NCI-H187 (cell line): Measurements from ENCODE around the gene BRMS1.

Experiments
- DNase-seq, 2 experiments: peaks; one replicate each; lab custom pipeline; 2025; lab: John Stamatoyannopoulos, UW

BRMS1 gene

DNA sequence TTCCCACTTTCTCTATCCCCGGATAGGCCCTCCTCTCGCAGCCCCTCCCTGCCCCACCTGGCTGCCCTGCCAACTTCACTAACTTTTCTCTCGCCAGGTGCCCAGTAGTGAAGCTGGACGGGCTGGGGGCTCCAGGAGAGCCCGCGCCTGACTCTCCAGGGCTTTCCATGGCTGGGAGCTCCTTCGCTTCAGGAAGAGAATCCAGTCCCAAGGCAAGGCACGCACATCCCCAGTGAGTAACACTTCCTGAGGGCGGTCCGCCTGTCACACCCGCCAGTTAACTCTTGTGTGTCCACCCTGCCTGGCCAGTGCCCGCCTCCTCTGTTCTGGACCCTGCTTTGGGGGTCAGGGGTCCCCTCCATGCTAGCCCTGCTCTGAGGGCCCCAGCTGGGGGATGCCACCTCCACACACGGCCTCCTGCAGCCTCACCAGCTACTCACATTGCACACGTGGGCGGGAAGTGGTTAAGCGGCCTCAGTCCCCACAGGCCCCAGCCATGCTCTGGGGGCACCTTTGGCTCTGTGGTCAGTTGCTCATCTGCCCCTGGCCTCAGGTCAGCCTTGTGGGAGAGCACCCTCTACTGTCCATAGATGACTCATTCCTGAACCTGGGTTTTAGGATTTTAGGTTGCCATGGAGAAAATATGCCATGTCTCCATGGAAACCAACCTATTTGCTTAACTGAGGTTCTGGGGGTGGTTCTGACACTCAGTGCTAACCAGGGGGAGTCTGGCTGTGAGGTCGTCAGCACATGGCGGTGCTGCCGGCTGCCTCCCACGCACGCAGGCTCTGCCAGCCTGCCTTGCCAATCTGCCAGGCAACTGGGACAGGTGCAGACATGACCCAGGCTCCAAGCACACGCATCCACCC, 8.4 kb downstream of the BRMS1 start, which contains the start of gene RIN1:
Gene RIN1, minus strand, starts transcription at position 201 of the 869 bp plus-strand sequence. Its CDS starts 32 bp downstream, at position 169.
- no peak for DNase-seq

DNA sequence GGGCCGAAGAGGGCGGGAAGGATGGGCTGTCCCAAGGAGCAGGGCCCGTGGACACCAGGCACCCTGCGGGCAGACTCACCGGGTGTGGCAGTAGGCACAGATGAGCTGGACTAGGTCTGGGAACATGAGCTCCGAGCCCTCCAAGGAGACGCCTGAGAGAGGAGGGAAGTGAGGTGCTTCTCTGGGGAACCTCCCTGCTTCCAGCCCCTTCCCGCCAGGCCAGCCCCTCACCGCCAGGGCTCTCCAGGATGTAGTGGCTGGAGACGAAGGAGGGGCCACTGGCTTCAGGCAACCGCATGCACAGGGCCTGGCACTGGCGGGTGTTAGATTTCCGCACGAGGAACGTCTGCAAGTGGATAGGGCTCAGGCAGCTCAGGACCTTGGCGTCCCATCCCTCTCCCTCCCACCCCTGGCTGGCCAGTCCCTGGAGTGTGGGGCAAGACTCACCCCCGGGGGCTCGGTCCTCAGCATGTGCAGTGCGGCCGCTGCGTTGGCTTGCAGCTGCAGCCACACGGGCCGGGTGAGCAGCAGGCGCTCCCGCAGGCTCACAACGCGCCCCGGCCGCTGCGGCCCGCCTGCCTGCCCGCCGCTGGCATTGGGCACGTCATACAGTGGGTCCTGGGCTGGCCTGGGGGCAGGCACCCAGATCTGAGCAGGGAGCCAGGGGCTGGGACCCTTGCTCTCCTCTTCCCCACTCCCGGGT, 9.2 kb downstream of the BRMS1 start:
- DNase-seq = no peak

DNA sequence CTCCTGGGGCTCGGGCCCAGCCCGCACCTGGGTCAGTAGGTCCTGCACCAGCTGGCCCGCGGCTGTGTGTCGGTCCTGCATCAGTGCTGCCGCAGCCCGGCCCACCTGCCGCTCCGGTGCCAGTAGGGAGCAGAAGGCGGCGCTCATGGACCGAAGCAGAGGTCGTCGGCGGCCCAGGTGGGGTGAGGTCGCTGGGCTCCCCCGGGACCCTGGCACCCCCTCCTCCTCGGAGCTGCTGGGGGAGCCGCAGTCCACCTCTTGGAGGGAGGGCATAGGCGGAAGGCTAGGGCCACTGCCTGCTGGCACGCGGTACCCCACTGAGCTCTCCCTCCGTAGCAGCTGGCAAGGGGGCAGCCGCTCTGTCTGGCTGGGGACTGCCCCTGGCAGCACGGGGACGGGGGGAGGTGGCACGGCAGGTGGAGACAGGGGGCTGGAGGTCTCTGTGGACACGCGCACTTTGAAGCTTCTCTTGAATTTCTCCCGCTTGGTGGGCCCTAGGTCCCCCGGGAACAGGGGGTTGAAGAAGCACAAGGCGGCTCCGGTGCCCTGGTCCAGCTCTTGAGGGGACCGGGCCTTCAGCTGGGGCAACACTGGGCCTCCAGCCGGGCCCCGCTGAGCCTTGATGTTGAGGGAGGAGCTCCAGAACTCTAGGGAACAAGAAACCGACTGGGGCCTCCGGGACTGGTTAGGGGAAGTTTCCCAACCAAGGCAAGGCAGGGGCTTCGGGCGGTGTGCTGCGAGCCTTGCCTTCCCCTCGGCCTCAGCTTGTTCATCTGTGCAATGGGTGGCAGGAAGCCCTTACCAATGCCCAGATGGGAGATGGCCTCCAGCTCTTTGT, 10.1 kb downstream of the BRMS1 start:
- no peak for DNase-seq

DNA sequence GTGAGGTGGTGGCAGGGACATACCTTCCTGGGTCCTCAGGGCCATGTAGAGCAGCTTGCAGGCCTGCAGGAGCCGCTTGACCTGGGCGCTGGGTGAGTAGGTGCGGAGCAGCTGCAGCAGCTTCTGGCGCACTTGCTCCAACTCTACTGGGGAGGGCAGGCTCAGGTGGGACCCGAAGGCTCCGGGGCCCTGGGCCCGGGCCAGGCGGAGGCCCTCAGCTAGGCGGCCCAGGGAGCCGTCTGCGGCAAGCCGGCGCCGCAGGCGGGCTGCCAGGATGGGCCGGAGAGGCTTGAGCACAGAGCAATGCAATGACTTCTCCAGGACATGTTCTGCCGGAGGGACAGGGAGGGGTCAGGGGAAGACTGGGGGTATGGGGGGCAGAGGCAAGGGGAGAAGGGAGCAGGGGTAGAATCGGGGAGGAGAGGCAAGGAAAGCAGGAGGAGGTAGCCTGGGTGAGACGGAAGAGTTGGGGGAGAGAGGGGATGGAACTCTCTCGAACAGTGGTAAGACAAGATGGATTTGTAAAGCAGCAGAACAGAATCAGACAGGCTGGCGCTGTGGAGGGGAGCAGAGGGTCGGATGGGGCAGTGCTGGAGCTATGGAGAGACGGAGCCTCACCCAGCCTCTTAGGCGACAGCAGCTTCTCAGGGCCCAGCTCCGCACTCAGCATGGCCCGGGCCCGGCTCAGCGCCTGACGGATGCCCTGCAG, 10.9 kb downstream of the BRMS1 start:
- DNase-seq = no peak

DNA sequence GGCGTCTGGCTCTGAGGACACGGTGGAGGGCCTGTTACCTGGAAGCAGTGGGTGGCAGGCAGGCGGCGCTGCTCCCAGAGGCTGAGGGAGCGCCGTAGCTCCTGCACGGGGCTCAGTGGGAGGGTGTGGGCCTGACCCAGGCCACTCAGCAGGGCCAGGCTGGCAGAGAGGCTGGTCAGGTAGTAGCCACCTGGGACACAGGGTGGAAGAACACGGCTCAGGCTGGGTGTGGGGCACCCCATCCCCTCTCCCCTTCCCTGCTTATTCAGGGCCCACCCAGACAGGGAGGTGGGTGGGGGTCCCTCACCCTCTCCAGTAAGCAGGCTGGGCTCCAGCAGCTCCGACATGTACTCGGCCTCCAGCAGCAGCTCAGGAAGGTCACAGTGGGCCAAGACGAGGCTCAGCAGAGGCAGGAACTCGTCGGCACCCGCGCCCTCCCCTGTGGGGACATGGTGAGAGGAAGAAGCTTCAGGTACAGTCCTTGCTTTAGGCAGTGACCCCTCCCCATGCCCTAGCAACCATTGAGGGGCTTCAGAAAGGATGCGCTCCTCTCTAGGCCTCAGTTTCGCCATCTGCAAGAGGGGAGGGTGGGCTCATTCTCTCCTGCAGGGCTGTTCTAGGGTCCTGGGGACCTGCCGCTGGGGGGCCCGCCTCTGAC, 11.6 kb downstream of the BRMS1 start:
- DNase-seq = no peak

DNA sequence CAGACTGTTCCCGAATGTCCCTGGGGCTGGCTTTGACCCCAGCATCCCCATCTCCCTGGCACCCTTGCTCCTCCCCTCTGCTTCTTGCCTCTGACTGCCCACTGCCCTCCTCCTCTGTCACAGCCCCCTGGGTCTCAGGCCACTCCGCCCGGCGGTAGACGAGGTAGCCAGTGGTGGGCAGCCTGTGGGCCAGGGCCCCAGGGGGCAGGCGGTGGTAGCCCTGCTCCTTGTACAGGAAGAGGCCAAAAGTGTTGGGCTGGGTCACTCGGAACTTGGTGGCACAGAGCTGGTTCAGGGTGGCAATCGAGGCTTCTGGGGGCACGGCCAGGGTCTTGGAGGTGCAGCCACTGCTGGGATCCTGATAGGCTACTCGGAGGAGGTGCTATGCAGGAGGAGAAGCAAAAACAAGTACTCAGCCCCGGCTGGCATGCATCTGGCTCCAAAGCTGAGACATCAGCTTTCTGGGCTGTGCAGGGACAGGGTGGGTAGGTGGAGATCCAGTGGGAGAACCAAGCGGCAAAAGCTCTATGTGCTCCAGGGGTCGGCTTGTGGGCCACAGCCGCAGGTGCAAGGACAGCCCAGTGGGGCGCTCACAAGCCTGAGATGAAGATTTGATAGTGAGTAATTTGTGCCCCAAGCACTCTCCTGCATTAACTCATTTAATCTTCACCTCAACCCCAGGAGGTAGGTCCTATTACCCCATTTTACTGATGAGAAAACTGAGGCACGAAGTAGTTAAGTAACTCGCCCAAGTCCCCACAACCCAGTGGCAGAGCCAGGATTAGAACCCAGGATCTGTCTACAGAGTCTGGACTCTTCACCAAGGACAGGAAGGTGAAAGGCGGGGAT, 12.3 kb downstream of the BRMS1 start:
- no peak for DNase-seq

DNA sequence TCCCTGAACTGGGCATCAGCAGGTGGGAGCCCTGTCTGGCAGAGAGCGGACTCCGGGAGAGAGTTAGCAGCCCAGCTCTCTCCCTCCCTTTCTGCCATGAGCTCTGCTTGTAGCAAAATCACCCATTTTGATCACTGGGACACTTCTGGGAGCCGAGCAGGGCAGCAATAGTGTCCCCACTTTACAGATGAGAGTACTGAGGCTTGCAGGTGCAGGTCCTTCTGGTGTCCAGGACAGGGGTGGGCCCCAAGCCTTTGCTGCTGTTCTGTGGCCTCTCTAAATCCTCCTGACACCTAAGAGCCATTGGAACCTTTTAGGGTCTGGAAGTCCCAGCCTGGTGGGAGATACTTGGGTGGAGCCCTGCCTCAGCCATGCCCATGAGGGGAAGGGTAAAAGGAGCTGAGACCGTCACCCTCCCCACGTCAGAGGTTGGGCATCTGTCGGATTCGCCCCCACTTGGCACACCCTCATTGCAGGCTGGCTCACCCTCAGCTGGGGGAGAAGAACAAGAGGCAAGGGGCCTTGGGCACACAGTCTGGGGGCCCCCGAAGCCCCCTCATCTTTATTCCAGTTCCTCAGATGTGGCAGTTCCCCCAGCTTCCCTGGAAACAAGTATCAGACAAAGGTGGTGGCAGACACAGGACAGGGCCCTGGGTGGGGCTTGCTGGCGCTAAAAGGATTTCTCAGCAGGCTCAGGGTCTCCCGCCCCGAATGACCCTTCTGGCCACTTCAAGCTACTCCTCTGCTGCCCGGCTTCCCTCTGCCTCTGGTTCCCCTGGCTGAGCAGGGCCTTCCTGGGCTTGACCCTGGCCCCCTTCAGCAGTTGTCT, 13.1 kb downstream of the BRMS1 start:
- no peak for DNase-seq

DNA sequence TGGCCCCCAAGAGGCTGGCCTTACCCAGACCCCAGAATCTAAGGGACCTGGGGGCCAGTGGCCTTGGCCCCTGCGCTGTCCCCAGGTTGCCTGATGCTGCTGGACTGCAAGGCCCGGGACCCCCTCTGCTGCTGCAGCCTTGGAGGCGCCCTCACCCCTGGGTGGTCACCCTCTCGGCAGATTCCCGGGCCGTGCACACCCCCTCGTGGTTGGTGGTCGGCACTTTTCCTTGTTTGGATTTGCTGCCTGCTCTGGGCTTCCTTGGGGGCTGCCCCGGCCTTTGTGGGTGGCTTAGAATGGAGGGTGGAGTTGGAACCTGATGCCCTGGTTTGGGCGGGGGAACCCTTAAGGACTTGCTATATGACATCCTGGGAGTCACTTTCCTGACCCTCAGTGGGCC, 14.0 kb downstream of the BRMS1 start:
- DNase-seq = no peak

DNA sequence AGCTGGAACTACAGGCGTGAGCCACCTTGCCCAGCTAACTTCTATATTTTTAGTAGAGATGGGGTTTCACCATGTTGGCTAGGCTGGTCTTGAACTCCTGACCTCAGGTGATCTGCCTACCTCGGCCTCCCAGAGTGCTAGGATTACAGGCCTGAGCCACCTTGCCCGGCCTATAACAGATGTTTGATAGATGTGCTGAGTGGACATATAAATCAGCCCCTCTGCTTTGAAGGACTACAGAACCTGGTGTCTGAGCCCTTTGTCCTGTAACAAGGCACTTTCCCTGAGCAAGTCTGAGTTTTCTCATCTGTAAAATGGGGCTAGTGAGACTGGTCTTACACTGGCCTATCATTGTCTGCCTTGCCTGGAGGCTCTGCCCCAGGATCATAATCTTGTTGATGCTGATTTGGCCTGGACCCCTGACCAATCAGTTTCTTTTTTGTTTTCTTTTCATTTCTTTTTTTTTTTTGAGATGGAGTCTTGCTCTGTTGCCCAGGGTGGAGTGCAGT, 15.7 kb downstream of the BRMS1 start:
- DNase-seq = no peak

DNA sequence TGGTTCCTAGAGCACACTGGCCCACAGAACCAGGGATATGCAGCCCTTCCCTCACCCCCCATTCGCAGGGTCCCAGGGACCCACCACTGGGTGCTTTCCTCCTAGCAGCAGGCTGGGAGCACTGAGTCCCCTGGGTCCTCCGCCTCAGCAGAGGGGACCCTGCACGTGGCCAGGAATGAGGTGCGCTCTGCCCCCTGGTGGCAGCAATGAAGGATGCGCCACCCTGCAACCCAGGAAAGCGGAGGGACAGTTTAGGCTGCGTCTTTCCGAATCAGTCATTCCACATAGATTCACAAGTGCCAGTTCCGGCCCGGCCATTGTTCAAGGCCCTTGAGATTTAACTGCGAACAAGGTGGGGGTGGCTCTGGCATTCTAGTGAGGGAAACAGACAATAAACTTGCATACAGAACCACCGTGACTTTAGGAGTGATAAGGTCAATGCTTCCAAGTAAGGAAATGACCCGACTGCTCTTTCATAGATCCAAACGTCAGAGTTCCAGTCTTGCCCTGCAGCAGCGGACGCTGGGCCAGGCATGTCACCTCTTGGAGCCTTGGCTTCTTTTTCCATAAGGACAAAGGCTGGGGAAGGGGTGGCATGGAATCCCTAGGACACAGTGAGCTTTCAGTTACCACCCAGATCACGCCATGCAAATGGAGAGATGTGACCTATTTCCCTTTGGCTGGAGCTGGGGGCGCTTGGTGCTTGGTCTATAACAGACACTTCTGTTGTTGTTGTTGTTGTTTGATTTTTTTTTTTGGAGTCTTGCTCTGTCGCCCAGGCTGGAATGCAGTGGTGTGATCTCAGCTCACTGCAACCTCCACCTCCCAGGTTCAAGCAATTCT, 16.4 kb downstream of the BRMS1 start:
- peak; percentile 4 to 61 for DNase-seq

DNA sequence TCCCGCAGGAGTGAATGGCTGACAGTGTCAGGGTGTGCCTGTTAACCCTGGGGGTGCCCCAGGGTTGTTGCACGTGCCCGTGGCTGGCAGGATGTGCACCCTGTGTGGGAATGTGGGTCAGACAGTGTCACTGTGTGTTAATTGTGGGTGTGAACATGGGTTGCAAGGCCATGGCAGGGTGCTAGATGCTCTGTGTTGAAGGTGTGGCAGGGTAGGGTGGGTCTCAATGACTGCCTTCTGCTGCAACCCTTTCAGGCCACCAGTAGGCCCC, 16.9 kb downstream of the BRMS1 start:
- no peak for DNase-seq

DNA sequence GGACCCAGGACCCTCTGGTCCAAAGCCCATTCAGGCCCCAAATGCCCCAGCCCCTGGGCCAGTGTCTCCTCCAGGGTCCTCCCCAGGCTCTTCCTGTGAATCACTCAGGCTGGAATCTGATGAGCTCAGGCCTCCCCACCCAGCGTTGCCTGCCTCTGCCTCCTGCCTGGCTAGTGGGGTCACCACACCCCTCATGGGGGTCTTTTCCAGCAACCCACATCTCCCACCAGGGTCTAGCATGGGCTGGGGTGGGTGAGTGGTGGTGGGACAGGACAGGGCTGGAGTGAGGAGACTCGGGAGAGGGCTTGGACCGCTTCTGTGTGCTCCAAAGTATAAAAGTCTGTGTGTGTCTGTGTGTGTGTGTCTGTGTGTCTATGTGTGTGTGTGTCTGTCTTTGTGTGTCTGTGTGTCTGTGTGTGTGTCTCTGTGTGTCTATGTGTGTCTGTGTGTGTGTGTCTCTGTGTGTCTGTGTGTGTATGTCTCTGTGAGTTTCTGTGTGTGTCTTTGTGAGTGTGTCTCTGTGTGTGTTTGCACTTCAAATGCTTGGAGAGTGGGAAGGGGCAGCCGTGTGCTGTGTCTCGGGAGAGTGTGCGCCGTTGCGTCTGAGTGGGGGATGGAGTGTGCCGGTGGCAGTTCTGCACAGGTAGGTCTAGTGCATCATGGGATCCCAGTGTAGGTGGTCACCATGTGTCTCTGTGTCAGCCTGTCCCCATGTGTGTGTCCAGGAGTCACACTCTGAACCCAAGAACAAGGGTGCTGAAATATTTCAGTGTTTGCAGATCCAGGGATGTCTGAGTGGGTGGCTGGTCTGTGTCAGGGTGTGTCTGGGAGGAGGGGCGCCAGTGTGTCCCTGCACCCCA, 17.5 kb downstream of the BRMS1 start:
- DNase-seq = no peak

DNA sequence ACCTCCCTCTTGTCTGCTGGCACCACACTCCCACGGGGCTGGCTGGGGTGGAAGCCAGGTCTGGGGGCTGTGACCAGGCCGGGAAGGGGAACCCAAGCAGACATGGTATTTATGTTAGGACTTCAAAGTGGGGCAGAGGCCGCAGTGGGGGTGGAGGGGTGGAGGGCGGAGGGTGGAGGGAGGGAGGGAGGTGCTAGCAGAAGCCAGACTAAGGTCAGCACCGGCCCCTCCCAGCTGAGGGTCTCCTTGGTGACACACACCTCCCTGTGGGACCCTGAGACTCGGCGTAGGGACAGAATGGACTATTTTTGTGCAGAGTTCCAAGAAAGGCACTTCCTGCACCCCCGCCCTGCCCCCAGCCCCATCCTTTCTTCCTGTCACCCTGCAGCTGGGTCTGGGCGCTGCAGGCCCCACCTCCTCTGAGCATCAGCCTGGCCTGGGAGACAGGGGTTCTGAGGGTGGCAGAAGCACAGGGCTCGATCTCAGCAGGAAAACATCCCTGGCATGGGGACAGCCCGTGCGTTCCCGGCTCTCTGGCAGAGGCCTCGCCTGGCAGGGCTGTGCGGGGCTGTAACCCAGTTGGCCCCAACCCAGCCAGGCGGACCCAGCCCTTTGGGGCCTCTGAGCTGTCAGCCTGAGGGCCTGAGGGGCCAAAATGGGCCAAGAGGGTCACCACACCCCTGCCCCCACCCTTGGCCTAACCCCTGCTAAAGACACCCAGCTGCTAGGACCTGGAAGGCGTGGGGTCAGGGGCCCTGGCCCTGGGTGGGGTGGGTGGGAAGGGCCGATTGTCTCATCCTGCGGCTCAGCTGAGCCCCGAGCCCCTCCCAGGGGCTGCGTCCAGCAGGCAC, 18.4 kb downstream of the BRMS1 start:
- DNase-seq = no peak

DNA sequence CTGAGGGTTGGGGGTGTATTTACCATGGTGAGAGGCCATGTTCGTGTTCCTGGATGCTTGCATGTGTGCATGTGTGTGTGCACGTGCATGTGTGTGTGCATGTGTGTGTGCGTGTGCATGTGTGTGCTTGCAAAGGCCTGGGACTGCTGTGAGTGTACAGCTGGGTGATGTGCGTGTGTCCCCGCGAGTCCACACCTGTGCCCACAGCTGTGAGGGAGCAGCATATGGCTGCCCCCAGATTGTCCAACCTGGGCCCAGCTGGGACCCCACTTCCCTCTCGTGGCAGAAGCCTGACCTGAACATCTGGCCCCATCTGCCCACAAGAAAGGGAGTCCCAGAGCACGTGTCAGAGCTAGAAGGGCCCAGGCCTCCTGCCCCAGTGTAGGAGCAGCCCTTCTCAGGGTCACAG, 19.6 kb downstream of the BRMS1 start:
- no peak for DNase-seq

DNA sequence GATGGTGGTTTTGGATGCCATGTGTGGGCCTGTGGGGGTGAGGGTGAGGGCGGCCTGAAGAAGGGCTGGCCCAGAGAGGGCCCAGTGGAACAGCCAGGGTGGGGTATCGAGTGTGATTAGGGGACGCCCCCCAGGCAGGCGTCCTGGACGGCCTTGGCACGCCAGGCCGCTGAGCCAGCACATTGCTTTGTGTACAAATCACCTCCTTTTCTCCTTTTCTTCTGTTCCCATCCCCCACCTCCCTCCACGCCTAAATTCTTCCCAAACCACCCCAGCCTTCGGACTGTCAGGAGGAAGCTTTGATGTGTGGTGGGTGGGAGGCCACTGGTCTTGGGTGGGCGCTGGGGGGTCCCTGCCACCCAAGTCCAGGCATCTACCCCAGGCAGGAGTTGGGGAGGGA, 20.2 kb downstream of the BRMS1 start:
- DNase-seq = no peak

DNA sequence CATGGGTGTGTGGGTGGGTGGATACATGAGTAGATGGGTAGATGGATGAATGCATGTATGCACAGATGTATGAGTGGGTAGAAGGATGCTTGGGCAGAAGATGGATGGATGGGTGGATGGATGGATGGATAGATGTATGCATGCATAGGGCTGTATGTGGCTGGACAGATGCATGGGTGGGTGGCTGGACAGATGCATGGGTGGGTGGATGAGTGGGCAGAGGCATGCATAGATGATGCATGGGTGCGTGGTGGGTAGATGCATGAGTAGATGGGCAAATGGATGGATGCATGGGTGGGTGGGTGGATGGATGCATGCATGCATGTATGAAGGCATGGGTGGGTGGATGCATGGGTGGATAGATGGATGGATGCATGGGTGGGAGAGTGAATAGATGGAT, 21.2 kb downstream of the BRMS1 start:
- DNase-seq = no peak
